DMS79 treated with DMSO at 0.1 percent for 48 hours (cell line): Measurements from ENCODE around the gene RPP38.

Experiments used
- DNase-seq: peaks from one replicate; lab custom pipeline; 2025; lab: John Stamatoyannopoulos, UW

The RPP38 gene

GRCh38 chr10:15112657-15113056, 15.5 kb downstream of the RPP38 start:
- DNase-seq: no peak

GRCh38 chr10:15113766-15114165, 16.6 kb downstream of the RPP38 start:
- no peak for DNase-seq

- no peak for DNase-seq
Measured at GRCh38 chr10:15116225-15116624, 19.1 kb downstream of the RPP38 start.

- no peak for DNase-seq
Measured at GRCh38 chr10:15118615-15119014, 21.5 kb downstream of the RPP38 start.

GRCh38 chr10:15120523-15120922, 23.4 kb downstream of the RPP38 start:
- no peak for DNase-seq

GRCh38 chr10:15121707-15122106, 24.6 kb downstream of the RPP38 start:
- DNase-seq: no peak

GRCh38 chr10:15122477-15123030, 25.4 kb downstream of the RPP38 start:
- no peak for DNase-seq

GRCh38 chr10:15123749-15124184, 26.6 kb downstream of the RPP38 start:
- DNase-seq: no peak

- no peak for DNase-seq
Measured at GRCh38 chr10:15124190-15124589, 27.0 kb downstream of the RPP38 start.

- DNase-seq: no peak
Measured at GRCh38 chr10:15124908-15125307, 27.8 kb downstream of the RPP38 start.

- DNase-seq: no peak
Measured at GRCh38 chr10:15131330-15131729, 34.2 kb downstream of the RPP38 start.

GRCh38 chr10:15136129-15137035, 39.2 kb downstream of the RPP38 start:
- no peak for DNase-seq

GRCh38 chr10:15137036-15137359, 39.8 kb downstream of the RPP38 start:
- DNase-seq: no peak

GRCh38 chr10:15137636-15138035, 40.5 kb downstream of the RPP38 start:
- DNase-seq: no peak

GRCh38 chr10:15140698-15141097, 43.5 kb downstream of the RPP38 start:
- DNase-seq: no peak

GRCh38 chr10:15141136-15142054, 44.2 kb downstream of the RPP38 start:
- no peak for DNase-seq

- DNase-seq: no peak
Measured at GRCh38 chr10:15144788-15145187, 47.6 kb downstream of the RPP38 start.

GRCh38 chr10:15146366-15146765, 49.2 kb downstream of the RPP38 start:
- no peak for DNase-seq

GRCh38 chr10:15147594-15148392, 50.6 kb downstream of the RPP38 start:
- no peak for DNase-seq

GRCh38 chr10:15149042-15149771, 52.1 kb downstream of the RPP38 start:
- DNase-seq: no peak

GRCh38 chr10:15150563-15150962, 53.4 kb downstream of the RPP38 start:
- no peak for DNase-seq
